Heart left ventricle (tissue), 16 donors: ENCODE results near the gene NCOA1. TPM values are rescaled to one million over a fixed set of nuclear protein-coding genes. Genes with fewer than 3 reads are reported as not detected.
A peak's percentile ranks its signal among the peaks of the same experiment; 100 is the strongest.

Experiments
- ATAC-seq, 4 donors: fragments of 200-7000 bp; cut with Tn5 transposase; one replicate each; pipeline ENCODE4 v1.9.1; 2020 to 2022; ENCODE audit warnings: moderate library complexity in 4 of 4, mild to moderate bottlenecking in 3 of 4, moderate number of reproducible peaks in 1 of 4
- DNase-seq, 5 donors: peaks; one replicate each; pipeline ENCODE4 v3.0.0-alpha.2; 2020
- H3K27ac ChIP-seq, 12 donors: fragments of 200-600 bp; sonication (generic) in 4 of 12; one replicate each; pipeline versions ENCODE4 v1.5.0 to v1.8.0; 2016 to 2022; ENCODE audit warnings: mild to moderate bottlenecking in 2 of 12
- H3K27me3 ChIP-seq, 9 donors: fragments of 200-600 bp; sonication (generic) in 2 of 9; one replicate each; pipeline versions ENCODE4 v1.5.1 to v1.8.0; 2016 to 2022; ENCODE audit warnings: mild to moderate bottlenecking in 3 of 9
- H3K36me3 ChIP-seq, 9 donors: fragments of 200-600 bp; sonication (generic) in 2 of 9; one replicate each; pipeline versions ENCODE4 v1.5.0 to v1.8.0; 2018 to 2022; ENCODE audit warnings: mild to moderate bottlenecking in 2 of 9
- H3K4me1 ChIP-seq, 12 donors: fragments of 200-600 bp; sonication (generic) in 4 of 12; one replicate each; pipeline versions ENCODE4 v1.5.0 to v1.8.0; 2016 to 2022; ENCODE audit warnings: mild to moderate bottlenecking in 3 of 12
- H3K4me3 ChIP-seq, 12 donors: fragments of 200-600 bp; sonication (generic) in 4 of 12; one replicate each; pipeline versions ENCODE4 v1.5.0 to v1.8.0; 2017 to 2022; ENCODE audit warnings: mild to moderate bottlenecking in 9 of 12, moderate library complexity in 4 of 12
- H3K9me3 ChIP-seq, 12 donors: fragments of 200-600 bp; sonication (generic) in 4 of 12; one replicate each; pipeline versions ENCODE4 v1.5.0 to v1.8.0; 2016 to 2022; ENCODE audit warnings: mild to moderate bottlenecking in 1 of 12
- POLR2A ChIP-seq, 2 donors: fragments of 450-650 bp; IDR thresholded peaks; one replicate each; pipeline ENCODE4 v1.6.1; 2017; ENCODE audit warnings: antibody characterized with exemption in 2 of 2, mild to moderate bottlenecking in 2 of 2, moderate library complexity in 2 of 2
- WGBS, 4 donors: extraction: QIAGEN DNeasy Blood & Tissue Kit in 2 of 4; methylation state at CpG; one replicate each; pipeline versions ENCODE4 v1.1.5 to v1.1.7; 2013 to 2018; 5-methylcytosine and 5-hydroxymethylcytosine counted together
- intact Hi-C, 10 donors: fragments of 100-400 bp; cut with DNase I; formaldehyde crosslinking; loops; one replicate each; pipeline versions ENCODE4 v1.11.1 to v1.14.2; 2022
- polyA plus RNA-seq, 2 donors: library from polyadenylated mRNA; stranded (reverse); fragments of 200-250 nt; gene quantifications; one replicate each; pipeline ENCODE4 v1.2.3, GENCODE V29; 2013
- total RNA-seq, 9 donors: library from RNA; depleted of rRNA in 2 of 9; stranded (reverse); fragments of >200 nt in 2 of 9; fragmentation: NEBNext Ultra II Directional in 3 of 9; extraction: Animal tissue kit (Norgen Biotek cat#: 25700) in 3 of 9; gene quantifications; one replicate each; pipeline versions ENCODE4 v1.1.0 to v1.2.4, GENCODE V29; 2016 to 2023
- TF ChIP-seq, protein P1 (sequence below), 12 donors: fragments of 200-600 bp; sonication (generic) in 4 of 12; IDR thresholded peaks; one replicate each; pipeline versions ENCODE4 v1.5.0 to v1.8.0; 2018 to 2022; ENCODE audit warnings: antibody characterized with exemption in 12 of 12, mild to moderate bottlenecking in 5 of 12
- donor health status: ischemic (EF 13 %, LVEDD 7.1; RV severe dilation, severe dysfunction).
- donor health status: healthy with polysubstance abuse.
- donor health status: DM: no; HTN: yes; CAD: no.
- donor health status: DM: no; HTN: no; CAD: no.
- donor health status: ischemic (EF 25% LVEDD 6.9; RV normal size, moderate dysfunction).
- donor health status: ischemic (EF 25% LVEDD 5.7; RV mildly dilated, moderate dysfunction).
- donor health status: healthy.
- donor health status: DM: yes; HTN: yes; CAD: no.
- donor health status: ischemic (EF 35%, LVEDD 5.7; RV mildly dilated, moderate dysfunction).
- donor health status: nonischemic (EF 11% LVEDD 7.7; RV severe dilation, severe dysfunction).
- donor health status: DM: yes; HTN: yes; CAD: no.
- donor health status: PGD.
- donor health status: ischemic (EF 29% LVEDD 5.4; RV normal size, mild dysfunction).
- donor health status: nonischemic (EF 23%, LVEDD 6.1; RV moderate dilation, normal function).

Gene NCOA1
- total and polyA plus RNA-seq, 11 donors: 8.5 to 42.3 (median 32.4) TPM

GRCh38 chr2:24498121-24498520, 7.1 kb downstream of the NCOA1 start:
- H3K9me3 ChIP-seq: no peaks in the 10 kb centered on the region

DNA sequence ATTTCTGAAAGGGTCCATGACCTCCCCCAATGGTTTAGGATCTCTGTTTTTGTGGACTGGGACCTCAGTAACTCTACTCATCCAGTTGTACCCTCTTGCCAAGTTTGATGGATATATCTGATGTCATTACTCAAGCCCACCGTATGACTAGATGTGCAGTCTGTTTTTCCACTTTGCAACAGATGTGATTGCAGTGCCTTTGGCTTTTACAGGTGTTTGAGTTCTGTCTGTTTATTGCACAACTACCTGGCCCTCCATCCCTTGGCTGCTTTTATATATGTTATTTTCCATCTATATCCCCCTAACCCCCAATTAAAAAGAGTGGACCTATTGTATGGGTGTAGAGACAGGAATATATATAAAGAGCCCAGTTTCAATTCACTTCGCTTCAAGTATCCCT, 10.8 kb downstream of the NCOA1 start:
- H3K36me3 ChIP-seq: no peaks in the 10 kb centered on the region
- H3K27ac ChIP-seq: no peak overlapping the region
- TF ChIP-seq POLR2A (IDR thresholded peaks at IDR 0.05): no peak
- TF ChIP-seq, protein P1, sequence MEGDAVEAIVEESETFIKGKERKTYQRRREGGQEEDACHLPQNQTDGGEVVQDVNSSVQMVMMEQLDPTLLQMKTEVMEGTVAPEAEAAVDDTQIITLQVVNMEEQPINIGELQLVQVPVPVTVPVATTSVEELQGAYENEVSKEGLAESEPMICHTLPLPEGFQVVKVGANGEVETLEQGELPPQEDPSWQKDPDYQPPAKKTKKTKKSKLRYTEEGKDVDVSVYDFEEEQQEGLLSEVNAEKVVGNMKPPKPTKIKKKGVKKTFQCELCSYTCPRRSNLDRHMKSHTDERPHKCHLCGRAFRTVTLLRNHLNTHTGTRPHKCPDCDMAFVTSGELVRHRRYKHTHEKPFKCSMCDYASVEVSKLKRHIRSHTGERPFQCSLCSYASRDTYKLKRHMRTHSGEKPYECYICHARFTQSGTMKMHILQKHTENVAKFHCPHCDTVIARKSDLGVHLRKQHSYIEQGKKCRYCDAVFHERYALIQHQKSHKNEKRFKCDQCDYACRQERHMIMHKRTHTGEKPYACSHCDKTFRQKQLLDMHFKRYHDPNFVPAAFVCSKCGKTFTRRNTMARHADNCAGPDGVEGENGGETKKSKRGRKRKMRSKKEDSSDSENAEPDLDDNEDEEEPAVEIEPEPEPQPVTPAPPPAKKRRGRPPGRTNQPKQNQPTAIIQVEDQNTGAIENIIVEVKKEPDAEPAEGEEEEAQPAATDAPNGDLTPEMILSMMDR (IDR thresholded peaks at IDR 0.05): no peak
- intact Hi-C loops: no loop called here
- WGBS, 4 donors: 60 to 74% (median 63%) methylated on average over 2 of the region's 2 CpGs
- H3K4me3 ChIP-seq: no peak overlapping the region
- DNase-seq: no peak
- H3K27me3 ChIP-seq: no peaks in the 10 kb centered on the region
- no peak for ATAC-seq
- no peaks in the 10 kb centered on the region for H3K9me3 ChIP-seq
- H3K4me1 ChIP-seq: peaks cover 0 to 65% (median 36%) of the 10 kb centered on the region in 12 donors

More at GRCh38 chr2:24498121-24498520, 7.1 kb downstream of the NCOA1 start:
- Histone ChIP-seq H3K27me3 (no peaks in the 10 kb centered on the region), H3K4me3 (no peak overlapping the region), H3K4me1 (peaks cover 3 to 82% (median 34%) of the 10 kb centered on the region in 12 donors), H3K36me3 (no peaks in the 10 kb centered on the region), H3K27ac (no peak overlapping the region)
- no peak for ATAC-seq
- intact Hi-C loops: loop anchor here in 5 of 10 donors (5.0 to 10.0 kb wide), 4 partner anchors 64 to 217 kb away; no protein-coding TSS in a partner anchor
- 66 to 77% (median 72%) methylated on average over 4 of the region's 4 CpGs for WGBS, 4 donors
- DNase-seq: no peak
- no peak for TF ChIP-seq POLR2A (IDR thresholded peaks at IDR 0.05)
- TF ChIP-seq, protein P1 (IDR thresholded peaks at IDR 0.05): no peak

- Histone ChIP-seq H3K36me3 (no peaks in the 10 kb centered on the region), H3K9me3 (no peaks in the 10 kb centered on the region), H3K27ac (no peak overlapping the region), H3K27me3 (no peaks in the 10 kb centered on the region), H3K4me1 (peaks cover 0 to 66% (median 36%) of the 10 kb centered on the region in 12 donors), H3K4me3 (no peak overlapping the region)
- intact Hi-C loops: no loop called here
- TF ChIP-seq POLR2A (IDR thresholded peaks at IDR 0.05): no peak
- TF ChIP-seq, protein P1 (IDR thresholded peaks at IDR 0.05): no peak
- DNase-seq (no peak), ATAC-seq (peak in 1 of 4 donors; percentile 19)
- 87 to 91% (median 88%) methylated on average over 6 of the region's 6 CpGs for WGBS, 4 donors
Observed at GRCh38 chr2:24505534-24506275, 14.7 kb downstream of the NCOA1 start.

- Histone ChIP-seq H3K4me3 (no peak overlapping the region), H3K27me3 (no peaks in the 10 kb centered on the region), H3K4me1 (peaks cover 3 to 67% (median 47%) of the 10 kb centered on the region in 12 donors), H3K9me3 (no peaks in the 10 kb centered on the region), H3K27ac (no peak overlapping the region), H3K36me3 (no peaks in the 10 kb centered on the region)
- 59 to 64% (median 60%) methylated on average over 4 of the region's 4 CpGs for WGBS, 4 donors
- no peak for DNase-seq
- intact Hi-C loops: no loop called here
- TF ChIP-seq POLR2A (IDR thresholded peaks at IDR 0.05): no peak
- TF ChIP-seq, protein P1 (IDR thresholded peaks at IDR 0.05): no peak
- no peak for ATAC-seq
Observed at GRCh38 chr2:24507549-24507948, 16.5 kb downstream of the NCOA1 start.
